KMS-11 (cell line): ENCODE results near the gene NRIP3.

Source experiments
- H2AFZ ChIP-seq: fragments of 200-600 bp; sonication (generic); 2 replicates; pipeline ENCODE4 v1.6.1; 2016; ENCODE audit warnings: antibody characterized with exemption, mixed run types, low read depth
- H3K27ac ChIP-seq: fragments of 200-600 bp; sonication (generic); 2 replicates; pipeline ENCODE4 v1.6.1; 2016; ENCODE audit warnings: mild to moderate bottlenecking, mixed run types
- H3K27me3 ChIP-seq: fragments of 200-600 bp; sonication (generic); 2 replicates; pipeline ENCODE4 v1.6.1; 2017; ENCODE audit warnings: mild to moderate bottlenecking, low read depth, mixed run types, moderate library complexity; ENCODE audit not compliant: insufficient read depth
- H3K36me3 ChIP-seq: fragments of 200-600 bp; sonication (generic); 2 replicates; pipeline ENCODE4 v1.6.1; 2017; ENCODE audit warnings: mild to moderate bottlenecking, mixed run types; ENCODE audit not compliant: insufficient read depth
- H3K4me1 ChIP-seq: fragments of 200-600 bp; sonication (generic); 2 replicates; pipeline ENCODE4 v1.6.1; 2016; ENCODE audit warnings: mild to moderate bottlenecking, low read depth, mixed run types; ENCODE audit not compliant: poor library complexity, severe bottlenecking
- H3K4me2 ChIP-seq: fragments of 200-600 bp; sonication (generic); 2 replicates; pipeline ENCODE4 v1.7.0; 2016; ENCODE audit warnings: mild to moderate bottlenecking, mixed run types
- H3K4me3 ChIP-seq: fragments of 200-600 bp; sonication (generic); IDR thresholded peaks from 2 replicates; pipeline ENCODE4 v1.6.1; 2017; ENCODE audit warnings: low read depth, low read length, mixed read lengths; ENCODE audit not compliant: insufficient read depth
- H3K79me2 ChIP-seq: fragments of 200-600 bp; sonication (generic); 2 replicates; pipeline ENCODE4 v1.6.1; 2016; ENCODE audit warnings: low read depth, mixed run types; ENCODE audit not compliant: insufficient read depth
- H3K9ac ChIP-seq: fragments of 200-600 bp; sonication (generic); 2 replicates; pipeline ENCODE4 v1.6.1; 2016; ENCODE audit warnings: mild to moderate bottlenecking, mixed run types
- H4K20me1 ChIP-seq: fragments of 200-600 bp; sonication (generic); 2 replicates; pipeline ENCODE4 v1.6.1; 2016; ENCODE audit warnings: mild to moderate bottlenecking, mixed run types; ENCODE audit not compliant: insufficient read depth
- TF ChIP-seq, protein P1 (sequence below): fragments of 200-600 bp; sonication (generic); conservative IDR thresholded peaks from 2 replicates; pipeline ENCODE4 v1.6.1; 2017; ENCODE audit warnings: low read depth, mild to moderate bottlenecking, antibody characterized with exemption, low read length, moderate library complexity, mixed read lengths

NRIP3 gene

GRCh38 chr11:9008661-9009060 lies 4.9 kb upstream of the NRIP3 start:
- Histone ChIP-seq H3K9ac (no peak overlapping the region), H3K27me3 (no peaks in the 10 kb centered on the region), H4K20me1 (no peaks in the 10 kb centered on the region), H3K79me2 (no peaks in the 10 kb centered on the region), H3K4me3 (no peak overlapping the region), H2AFZ (no peak overlapping the region), H3K4me2 (no peak overlapping the region), H3K4me1 (no peaks in the 10 kb centered on the region), H3K27ac (no peak overlapping the region), H3K36me3 (no peaks in the 10 kb centered on the region)
- TF ChIP-seq, protein P1, sequence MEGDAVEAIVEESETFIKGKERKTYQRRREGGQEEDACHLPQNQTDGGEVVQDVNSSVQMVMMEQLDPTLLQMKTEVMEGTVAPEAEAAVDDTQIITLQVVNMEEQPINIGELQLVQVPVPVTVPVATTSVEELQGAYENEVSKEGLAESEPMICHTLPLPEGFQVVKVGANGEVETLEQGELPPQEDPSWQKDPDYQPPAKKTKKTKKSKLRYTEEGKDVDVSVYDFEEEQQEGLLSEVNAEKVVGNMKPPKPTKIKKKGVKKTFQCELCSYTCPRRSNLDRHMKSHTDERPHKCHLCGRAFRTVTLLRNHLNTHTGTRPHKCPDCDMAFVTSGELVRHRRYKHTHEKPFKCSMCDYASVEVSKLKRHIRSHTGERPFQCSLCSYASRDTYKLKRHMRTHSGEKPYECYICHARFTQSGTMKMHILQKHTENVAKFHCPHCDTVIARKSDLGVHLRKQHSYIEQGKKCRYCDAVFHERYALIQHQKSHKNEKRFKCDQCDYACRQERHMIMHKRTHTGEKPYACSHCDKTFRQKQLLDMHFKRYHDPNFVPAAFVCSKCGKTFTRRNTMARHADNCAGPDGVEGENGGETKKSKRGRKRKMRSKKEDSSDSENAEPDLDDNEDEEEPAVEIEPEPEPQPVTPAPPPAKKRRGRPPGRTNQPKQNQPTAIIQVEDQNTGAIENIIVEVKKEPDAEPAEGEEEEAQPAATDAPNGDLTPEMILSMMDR, result no peak

DNA sequence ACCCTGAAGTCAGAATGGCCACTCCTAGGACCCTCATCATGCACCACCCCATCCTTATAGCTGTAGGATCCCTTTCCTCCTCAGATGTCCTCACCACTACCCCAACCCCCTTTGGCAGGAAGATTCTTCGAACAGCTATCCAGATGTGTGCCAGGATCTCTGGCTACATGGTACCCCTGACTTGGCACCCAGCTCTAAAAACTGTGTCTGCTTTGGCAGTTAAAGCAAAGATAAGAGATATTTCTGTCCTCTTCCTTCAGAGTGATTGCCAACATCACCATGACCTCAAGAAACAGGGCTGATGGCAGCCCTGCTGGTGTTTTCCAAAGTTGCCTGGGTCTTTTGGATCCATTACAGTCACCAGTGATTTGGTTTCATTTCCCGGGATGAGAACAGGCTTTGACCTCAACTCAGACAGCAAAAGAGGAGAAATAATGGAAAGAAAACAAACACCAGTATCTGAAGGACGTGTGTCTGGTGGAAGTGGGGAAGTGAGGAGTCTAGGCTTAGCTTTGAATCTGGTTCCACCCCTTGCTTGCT lies 4.3 kb upstream of the NRIP3 start:
- Histone ChIP-seq H3K27ac (no peak overlapping the region), H3K27me3 (no peaks in the 10 kb centered on the region), H3K4me3 (no peak overlapping the region), H3K79me2 (no peaks in the 10 kb centered on the region), H3K36me3 (no peaks in the 10 kb centered on the region), H4K20me1 (no peaks in the 10 kb centered on the region), H2AFZ (no peak overlapping the region), H3K9ac (no peak overlapping the region), H3K4me2 (no peak overlapping the region), H3K4me1 (no peaks in the 10 kb centered on the region)
- TF ChIP-seq, protein P1, result no peak

DNA sequence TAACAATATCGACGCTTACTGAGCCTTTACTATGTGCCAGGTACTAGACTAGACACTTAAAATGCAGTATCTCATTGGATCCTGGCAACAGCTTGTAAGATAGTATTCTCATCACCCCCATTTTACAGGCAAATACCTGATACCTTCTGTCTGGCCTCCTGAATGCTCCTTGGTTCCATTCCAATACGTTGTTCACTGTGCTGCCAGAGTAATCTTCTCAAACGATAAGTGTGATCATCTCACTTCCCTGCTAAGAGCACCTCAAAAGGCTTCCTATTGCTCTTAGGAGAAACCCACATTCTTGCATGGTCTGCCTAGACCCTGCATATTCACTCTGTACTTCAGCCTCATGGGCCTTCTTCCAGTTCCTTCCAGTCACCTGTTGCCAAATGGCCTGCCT lies 1.3 kb upstream of the NRIP3 start:
- H3K9ac ChIP-seq, result no peak overlapping the region
- no peaks in the 10 kb centered on the region for H3K79me2 ChIP-seq
- TF ChIP-seq, protein P1, result no peak
- no peak overlapping the region for H3K4me3 ChIP-seq
- H4K20me1 ChIP-seq, result no peaks in the 10 kb centered on the region
- H3K27ac ChIP-seq, result no peak overlapping the region
- H3K4me2 ChIP-seq, result no peak overlapping the region
- no peaks in the 10 kb centered on the region for H3K27me3 ChIP-seq
- H3K36me3 ChIP-seq, result no peaks in the 10 kb centered on the region
- no peak overlapping the region for H2AFZ ChIP-seq
- H3K4me1 ChIP-seq, result no peaks in the 10 kb centered on the region

DNA sequence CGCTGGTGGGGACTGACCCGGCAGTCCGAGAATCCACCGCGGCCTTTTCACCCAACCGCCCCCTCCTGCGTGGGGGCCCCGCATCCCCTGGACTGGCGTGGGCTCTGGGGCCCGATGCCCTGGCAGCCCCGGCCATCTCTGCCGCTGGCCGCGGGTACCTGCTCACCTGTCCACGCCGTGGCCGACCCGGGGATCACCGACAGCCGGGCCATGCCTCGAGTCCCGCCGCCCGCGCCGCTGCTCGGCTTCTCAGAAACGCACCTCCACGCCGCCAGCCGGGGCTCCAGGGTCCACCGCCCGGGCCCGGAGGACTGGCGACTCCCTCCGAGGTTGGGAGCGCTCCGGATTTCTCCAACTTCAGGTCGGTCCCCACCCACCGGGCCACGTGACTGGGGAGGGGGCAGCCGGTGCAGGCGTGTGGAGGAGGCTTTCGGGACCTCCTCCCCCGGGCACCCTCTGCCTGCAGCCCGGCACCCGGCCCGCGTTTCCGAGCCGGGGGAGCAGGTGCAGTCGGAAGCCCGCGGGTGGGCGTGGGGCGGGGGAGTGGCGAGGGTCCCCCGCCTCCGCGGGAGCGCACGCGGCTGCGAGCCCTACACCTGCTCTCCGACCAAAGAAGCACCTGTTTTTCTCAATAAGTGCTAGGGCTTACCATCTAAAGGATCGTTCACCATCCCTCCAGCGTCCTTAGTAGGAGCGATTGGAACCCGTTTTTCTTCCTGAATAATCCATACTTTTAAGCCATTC lies 554 bp upstream of the NRIP3 start:
- no peak overlapping the region for H2AFZ ChIP-seq
- H3K4me1 ChIP-seq, result no peaks in the 10 kb centered on the region
- no peak overlapping the region for H3K4me3 ChIP-seq
- no peaks in the 10 kb centered on the region for H4K20me1 ChIP-seq
- H3K9ac ChIP-seq, result no peak overlapping the region
- no peak overlapping the region for H3K27ac ChIP-seq
- no peak overlapping the region for H3K4me2 ChIP-seq
- H3K27me3 ChIP-seq, result no peaks in the 10 kb centered on the region
- TF ChIP-seq, protein P1, result no peak
- no peaks in the 10 kb centered on the region for H3K79me2 ChIP-seq
- no peaks in the 10 kb centered on the region for H3K36me3 ChIP-seq
